HG03064 (cell line): ENCODE measurements around the gene CFAP46.
"Not testable (repeated sequence)": the region's sequence is repeated elsewhere in the genome, so short reads cannot be mapped to it uniquely, and the experiment has no call there.

Experiments used
- ATAC-seq: cut with Tn5 transposase; IDR thresholded peaks from one replicate; pipeline ENCODE4 v1.9.1; 2021; ENCODE audit warnings: low read depth; ENCODE audit not compliant: unreplicated experiment

CFAP46 gene

DNA sequence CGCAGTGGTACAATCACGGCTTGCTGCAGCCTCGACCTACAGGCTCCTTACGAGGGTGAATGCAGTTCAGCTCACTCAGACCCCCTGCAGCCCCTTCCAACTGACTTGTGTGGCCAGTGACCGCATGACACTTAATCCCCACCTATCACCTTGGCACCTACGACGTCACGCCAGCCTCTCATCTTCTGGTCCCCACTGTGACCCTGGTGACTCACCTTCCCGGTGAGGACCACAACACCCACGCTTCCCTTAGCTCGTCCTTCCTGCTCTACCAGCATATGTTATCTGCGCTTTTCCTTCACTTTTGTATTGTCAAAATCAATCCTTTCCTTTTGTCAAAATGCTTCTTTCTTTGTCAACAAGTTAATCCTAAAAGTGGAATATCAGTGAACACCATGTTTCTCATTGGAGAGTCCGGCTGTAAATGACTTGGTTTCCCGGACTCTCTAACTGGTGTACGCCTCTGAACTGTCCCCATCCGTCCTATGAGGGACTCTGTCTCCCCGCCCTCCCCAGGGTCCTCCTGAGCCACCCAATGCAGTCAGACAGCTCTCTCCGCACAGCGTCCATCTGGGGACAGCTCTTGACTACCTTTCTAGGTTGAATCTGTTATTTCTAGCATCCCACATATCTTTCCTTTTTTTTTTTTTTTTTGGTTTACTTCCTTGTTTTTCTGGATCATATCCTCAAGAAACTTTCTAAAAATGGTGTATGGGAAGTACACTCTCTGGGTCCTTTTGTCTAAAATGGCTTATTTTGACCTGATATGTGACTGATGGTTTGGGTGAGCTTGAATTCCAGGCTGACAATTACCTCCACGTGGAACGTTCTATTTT is 37.3 kb downstream of the CFAP46 start:
- ATAC-seq, result no peak

GRCh38 chr10:132904181-132904813 is 38.1 kb downstream of the CFAP46 start:
- ATAC-seq, result no peak

- ATAC-seq, result not testable (repeated sequence)
These were observed 39.5 kb downstream of the CFAP46 start for GRCh38 chr10:132902656-132903575.

DNA sequence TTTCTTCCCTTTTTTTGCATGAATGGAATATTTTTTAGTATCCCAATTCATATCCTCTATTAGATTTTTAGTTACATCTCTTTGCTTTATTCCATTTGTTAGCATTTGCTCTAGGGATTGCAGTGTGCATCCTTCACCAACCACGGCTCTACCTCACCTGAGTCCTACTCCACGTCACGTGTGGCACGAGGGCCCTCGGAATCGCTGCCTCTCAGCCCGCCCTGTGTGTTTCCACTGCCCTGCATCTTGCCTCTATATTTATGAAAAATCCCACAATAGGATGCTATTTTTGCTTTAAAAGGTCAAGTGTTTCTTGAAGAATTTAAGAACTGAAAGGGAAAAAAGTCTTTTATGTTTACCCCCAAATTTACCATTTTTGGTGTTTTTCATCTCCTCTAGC is 41.0 kb downstream of the CFAP46 start:
- no peak for ATAC-seq

DNA sequence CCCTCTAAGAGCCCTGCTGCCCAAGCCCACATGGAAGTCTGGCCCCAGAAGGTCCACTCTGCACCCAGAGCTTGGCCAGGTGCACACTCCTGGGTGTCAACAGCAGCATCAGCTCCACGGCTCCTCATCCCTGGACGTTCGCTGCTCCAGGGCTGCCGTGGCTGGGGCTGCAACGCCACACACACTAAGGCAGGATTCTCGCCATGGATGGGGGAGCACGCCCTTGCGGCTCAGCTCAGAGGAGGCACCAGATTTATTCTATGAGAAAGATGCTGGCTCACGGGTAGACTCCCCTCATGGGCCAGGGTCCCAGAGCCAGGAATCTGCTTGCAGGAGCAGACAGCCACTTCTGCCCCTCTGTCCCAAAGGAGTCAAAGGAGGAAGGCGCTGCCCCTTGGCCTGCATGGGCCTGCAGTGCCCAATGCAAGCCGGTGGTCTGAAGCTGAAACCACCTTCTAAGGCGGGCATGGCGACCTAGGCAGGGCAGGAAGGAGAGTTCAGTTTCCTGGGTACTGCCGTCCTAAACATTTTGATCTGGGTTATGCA is 42.1 kb downstream of the CFAP46 start:
- no peak for ATAC-seq

DNA sequence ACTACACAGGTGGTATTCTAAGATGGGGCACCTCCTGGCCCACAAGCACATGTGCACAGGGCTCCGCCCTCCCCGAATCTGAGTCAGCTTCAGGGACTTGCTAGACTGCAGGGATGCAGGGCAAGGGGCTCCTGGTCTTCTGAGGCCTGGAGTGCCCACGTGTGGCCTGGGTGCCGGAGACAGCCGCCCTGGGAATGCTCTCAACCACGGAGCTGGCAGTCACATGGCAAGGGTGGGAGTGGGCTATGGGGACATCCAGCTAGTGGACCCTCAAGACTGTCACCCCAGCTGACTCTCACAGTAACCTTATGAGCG is 42.7 kb downstream of the CFAP46 start:
- ATAC-seq, result no peak

DNA sequence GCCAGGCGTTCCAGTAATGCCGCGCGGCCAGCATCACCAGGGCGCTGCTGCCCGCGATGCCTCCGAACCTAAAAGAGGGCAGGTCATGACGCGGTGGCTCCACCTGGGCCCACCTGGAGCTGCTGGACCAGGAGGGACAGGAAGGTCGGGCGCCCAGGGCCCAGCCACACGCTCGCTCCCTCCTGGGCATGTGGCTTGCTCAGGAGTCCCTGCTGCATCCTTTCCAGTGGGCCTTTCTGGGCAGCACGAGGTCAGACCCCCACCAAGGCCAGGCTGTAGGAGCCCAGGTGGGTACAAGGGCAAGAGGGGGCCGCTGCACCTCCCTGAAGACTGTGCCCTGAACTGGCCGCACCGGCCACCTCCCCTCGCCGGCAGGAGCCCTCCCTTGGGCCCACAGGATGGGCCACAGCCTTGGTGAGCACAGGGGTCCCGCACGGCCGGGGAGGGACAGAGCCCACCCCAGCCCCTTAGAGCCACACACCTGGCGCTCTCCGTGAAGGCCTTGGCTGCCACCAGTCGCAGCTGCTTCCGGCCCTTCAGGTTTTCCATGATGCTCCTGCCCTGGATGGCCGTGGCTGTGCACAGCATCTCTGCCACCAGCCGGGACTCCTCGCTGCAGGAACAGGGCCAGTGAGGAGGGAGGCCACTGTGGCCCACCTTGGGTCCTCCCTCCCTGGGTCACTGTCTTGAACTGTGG is 43.2 kb downstream of the CFAP46 start:
- no peak for ATAC-seq

DNA sequence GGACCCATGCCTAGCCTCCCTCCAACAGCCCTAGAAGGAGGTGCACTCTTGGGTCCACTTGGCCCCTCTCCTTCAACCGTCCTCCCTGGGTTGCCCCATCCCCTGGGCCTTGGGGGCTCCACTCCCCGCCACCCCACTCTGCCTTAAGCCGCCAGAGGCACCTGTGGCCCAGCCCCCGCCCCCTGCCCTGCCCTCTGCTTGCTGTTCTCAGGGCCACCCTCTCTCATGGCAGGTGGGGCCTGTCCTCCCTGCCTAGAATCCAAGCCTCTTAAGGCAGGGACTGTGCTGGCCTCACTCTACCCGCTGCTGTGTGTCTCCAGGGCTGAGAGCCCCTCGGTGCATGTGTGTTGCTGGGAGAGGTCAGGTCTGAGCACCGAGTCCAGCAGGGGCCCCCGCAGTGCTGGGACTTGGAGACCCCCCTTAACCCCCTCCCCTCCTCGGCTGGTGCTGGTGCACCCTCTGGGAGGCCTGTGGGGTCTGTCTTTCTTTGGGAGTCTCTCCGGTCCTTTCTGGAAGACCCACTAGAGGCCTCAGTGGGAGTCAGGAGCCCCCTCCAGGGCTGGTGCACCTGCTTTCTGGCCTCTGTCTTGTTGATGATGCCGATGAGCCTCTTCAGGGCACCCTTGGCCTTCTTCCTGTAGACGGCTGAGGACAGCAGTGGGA is 43.8 kb downstream of the CFAP46 start:
- no peak for ATAC-seq

DNA sequence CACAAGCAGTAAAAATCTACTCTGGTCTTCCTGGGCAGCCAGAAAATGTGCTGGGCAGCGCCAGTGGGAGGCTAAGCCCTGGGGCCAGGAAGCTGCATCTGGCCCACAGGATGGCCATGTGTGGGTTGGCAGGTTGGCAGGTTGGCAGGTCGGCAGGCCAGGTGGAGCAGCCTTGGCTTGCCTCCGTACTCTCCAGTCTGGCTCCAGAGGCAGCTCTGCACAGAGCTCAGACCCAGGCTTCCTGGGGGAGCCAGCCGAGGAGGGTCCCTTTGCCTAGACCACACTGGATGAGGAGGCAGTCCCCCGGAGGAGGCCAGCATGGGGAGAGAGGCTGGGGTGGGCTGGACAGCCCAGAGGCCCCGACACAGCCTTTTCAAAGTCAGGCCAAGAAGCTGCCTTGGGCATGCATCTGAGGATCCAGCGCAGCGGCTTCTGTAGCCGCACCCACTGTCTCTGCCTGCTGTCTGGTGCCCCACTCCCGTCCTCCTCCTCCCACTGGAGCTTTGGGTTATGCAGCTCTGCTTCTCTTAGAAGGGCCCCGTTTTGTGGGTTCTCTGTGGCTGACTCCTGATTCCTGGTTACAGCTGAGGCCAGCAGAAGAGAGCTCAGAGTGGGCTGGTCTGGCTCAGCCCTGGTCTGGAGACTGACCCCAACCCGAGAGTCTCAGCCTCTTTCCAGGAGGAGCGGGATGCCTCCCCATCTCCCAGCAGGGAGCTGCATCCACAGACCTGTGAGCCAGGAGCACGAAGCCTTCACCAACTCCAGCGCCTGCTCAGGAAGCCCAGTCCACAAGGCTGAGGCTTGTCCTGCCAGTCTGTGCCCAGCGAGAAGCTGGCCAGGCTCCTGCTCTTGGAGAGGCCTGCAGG is 44.6 kb downstream of the CFAP46 start:
- no peak for ATAC-seq

- ATAC-seq, result not testable (repeated sequence)
These were observed 48.6 kb downstream of the CFAP46 start for GRCh38 chr10:132893786-132894185.

DNA sequence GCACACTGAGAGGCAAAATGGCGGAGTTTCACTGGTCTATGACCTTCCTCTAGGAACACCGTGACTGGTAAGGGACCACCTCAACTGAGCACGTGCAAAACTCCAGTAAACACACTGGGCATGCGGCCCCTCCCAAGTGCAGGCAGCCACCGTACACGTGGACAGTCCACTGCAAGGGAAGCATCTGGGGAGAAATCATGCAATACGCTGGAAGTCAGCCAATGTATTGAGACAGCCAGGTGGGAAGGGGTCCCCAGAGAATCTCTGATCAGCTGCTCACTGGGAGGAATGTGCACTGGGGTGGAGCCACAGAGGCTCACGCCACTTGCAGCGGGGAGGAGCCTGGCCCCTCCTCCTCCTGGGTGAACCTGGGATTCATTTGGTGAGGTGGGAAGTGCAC is 49.3 kb downstream of the CFAP46 start:
- ATAC-seq, result no peak

- no peak for ATAC-seq
These were observed 50.4 kb downstream of the CFAP46 start for GRCh38 chr10:132892004-132892403.

GRCh38 chr10:132891368-132891767 is 51.0 kb downstream of the CFAP46 start:
- ATAC-seq, result no peak

- no peak for ATAC-seq
These were observed 52.1 kb downstream of the CFAP46 start for GRCh38 chr10:132890301-132890700.

DNA sequence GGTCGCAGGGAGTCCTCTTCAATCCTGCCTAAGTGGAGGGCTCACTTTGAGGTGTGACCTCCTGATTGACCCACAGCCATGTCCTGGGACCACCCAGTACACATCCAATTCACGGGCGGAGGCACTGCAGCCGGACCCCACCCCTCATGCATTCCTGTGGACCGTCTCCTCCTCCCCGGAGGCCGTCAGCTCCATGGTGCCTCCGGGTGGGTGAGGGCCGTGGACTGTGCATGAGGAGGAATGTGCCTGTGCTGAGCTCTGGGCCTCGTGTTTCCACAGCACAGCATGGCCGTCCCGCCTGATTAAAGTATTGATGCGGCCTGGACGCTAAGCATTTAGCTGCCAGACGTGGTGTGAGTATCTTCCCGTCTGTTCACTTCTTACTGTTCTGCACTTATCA is 52.8 kb downstream of the CFAP46 start:
- ATAC-seq, result no peak

DNA sequence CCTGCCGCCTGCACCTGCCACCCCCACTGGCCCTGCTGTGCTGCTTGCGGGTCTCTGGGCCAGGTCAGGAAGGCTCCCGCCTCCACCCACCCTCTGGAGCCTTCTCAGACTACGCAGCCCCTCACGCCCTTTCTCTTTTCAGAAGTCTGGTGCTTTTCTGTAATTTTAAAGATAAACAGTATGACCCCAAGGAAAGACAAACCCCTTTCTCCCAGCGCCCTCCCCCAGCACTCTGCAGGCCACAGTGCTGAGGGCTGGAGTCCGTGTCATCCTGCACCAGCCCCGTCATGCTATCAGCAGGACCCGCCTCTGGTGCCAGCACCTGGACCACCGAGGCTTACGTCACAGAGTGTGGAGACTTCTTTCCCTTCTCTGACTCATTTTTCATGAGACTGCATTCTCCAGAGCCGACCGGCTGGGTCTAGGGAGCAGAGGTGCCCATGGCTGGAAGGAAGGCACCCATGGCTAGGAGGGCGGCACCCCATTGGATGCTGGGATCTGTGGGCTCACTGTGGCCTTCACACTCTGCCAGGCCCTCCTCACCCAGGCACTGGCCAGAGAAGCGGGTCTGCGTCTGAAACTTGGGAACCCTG is 53.4 kb downstream of the CFAP46 start:
- no peak for ATAC-seq

DNA sequence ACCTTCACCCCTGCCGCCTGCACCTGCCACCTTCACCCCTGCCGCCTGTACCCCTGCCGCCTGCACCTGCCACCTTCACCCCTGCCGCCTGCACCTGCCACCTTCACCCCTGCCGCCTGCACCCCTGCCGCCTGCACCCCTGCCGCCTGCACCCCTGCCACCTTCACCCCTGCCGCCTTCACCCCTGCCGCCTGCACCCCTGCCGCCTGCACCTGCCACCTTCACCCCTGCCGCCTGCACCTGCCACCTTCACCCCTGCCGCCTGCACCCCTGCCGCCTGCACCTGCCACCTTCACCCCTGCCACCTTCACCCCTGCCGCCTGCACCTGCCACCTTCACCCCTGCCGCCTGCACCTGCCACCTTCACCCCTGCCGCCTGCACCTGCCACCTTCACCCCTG is 53.9 kb downstream of the CFAP46 start:
- not testable (repeated sequence) for ATAC-seq

GRCh38 chr10:132886211-132887099 is 55.9 kb downstream of the CFAP46 start:
- no peak for ATAC-seq
